Fibroblast of lung (primary cell): ENCODE results near the gene ZDHHC14. TPM values are rescaled to one million over a fixed set of nuclear protein-coding genes. Genes with fewer than 3 reads are reported as not detected.

Experiments used
- DNase-seq, 2 donors: peaks; one replicate each; pipeline versions ENCODE4 v3.0.0 to v3.0.0-alpha.2; 2010; ENCODE audit warnings: low read depth in 2 of 2
- H2AFZ ChIP-seq: 2 replicates; pipeline ENCODE4 v1.5.1; 2012; ENCODE audit warnings: low read length, control low read depth, inconsistent platforms
- H3K27ac ChIP-seq: 2 replicates; pipeline ENCODE4 v1.5.1; 2011; ENCODE audit warnings: low read length, control low read depth; ENCODE audit not compliant: insufficient read depth
- H3K27me3 ChIP-seq: 2 replicates; pipeline ENCODE4 v1.5.1; 2011; ENCODE audit warnings: mild to moderate bottlenecking, low read length; ENCODE audit not compliant: control insufficient read depth, insufficient read depth
- H3K36me3 ChIP-seq: 2 replicates; pipeline ENCODE4 v1.5.1; 2011; ENCODE audit warnings: low read length; ENCODE audit not compliant: control insufficient read depth, insufficient read depth
- H3K4me1 ChIP-seq: 2 replicates; pipeline ENCODE4 v1.5.1; 2011; ENCODE audit warnings: low read length; ENCODE audit not compliant: control insufficient read depth, insufficient read depth; ENCODE audit errors: extremely low read depth
- H3K4me2 ChIP-seq: 2 replicates; pipeline ENCODE4 v1.5.1; 2011; ENCODE audit warnings: low read length, control low read depth; ENCODE audit not compliant: insufficient read depth; ENCODE audit errors: extremely low read depth
- H3K4me3 ChIP-seq, 4 experiments: fragments of 200-600 bp in 1 of 4; sonication (generic) in 1 of 4; replicated peaks in 1 of 4; 2 replicates each; pipeline ENCODE4 v1.5.1; 2011 to 2016; ENCODE audit warnings: low read length in 4 of 4, low read depth in 3 of 4, mild to moderate bottlenecking in 3 of 4, control low read depth in 2 of 4, inconsistent platforms in 1 of 4, mixed read lengths in 1 of 4; ENCODE audit not compliant: insufficient read depth in 1 of 4; ENCODE audit errors: control extremely low read depth in 1 of 4
- H3K79me2 ChIP-seq: 2 replicates; pipeline ENCODE4 v1.5.1; 2012; ENCODE audit warnings: mild to moderate bottlenecking, low read length, inconsistent platforms; ENCODE audit not compliant: control insufficient read depth, insufficient read depth
- H3K9ac ChIP-seq: 2 replicates; pipeline ENCODE4 v1.5.1; 2011; ENCODE audit warnings: mild to moderate bottlenecking, low read length, control low read depth; ENCODE audit not compliant: insufficient read depth
- H3K9me3 ChIP-seq: 2 replicates; pipeline ENCODE4 v1.5.1; 2012; ENCODE audit warnings: low read depth, low read length; ENCODE audit not compliant: control insufficient read depth, insufficient read depth
- H4K20me1 ChIP-seq: 2 replicates; pipeline ENCODE4 v1.5.1; 2011; ENCODE audit warnings: low read length; ENCODE audit not compliant: control insufficient read depth, insufficient read depth; ENCODE audit errors: extremely low read depth
- EZH2 ChIP-seq: IDR thresholded peaks from 2 replicates; pipeline ENCODE4 v1.5.1; 2012; ENCODE audit warnings: low read length, control low read depth, mild to moderate bottlenecking; ENCODE audit errors: missing control alignments
- polyA plus RNA-seq, 2 donors: library from polyadenylated mRNA; depleted of rRNA in 1 of 2; stranded (reverse) in 1 of 2; unstranded in 1 of 2; fragments of >200 nt; gene quantifications; 2 replicates each; pipeline ENCODE4 v1.2.1, GENCODE V29; 2011 to 2012; ENCODE audit warnings: missing spikeins in 1 of 2
- total RNA-seq: library from RNA; depleted of rRNA; stranded (reverse); fragments of >200 nt; gene quantifications from 2 replicates; pipeline ENCODE4 v1.2.1, GENCODE V29; 2014
- TF ChIP-seq, protein P1 (sequence below), 2 donors: IDR thresholded peaks in 1 of 2; conservative IDR thresholded peaks in 1 of 2; 1 replicate in 1 of 2; 2 replicates in 1 of 2; pipeline ENCODE4 v1.5.1; 2011 to 2012; ENCODE audit warnings: low read length in 2 of 2, control low read depth in 1 of 2, inconsistent platforms in 1 of 2, low read depth in 1 of 2, mild to moderate bottlenecking in 1 of 2

ZDHHC14 gene
- total and polyA plus RNA-seq, 2 donors (not counting 1 experiment from before 2014, with no cell fraction given): 1.7 to 3.5 TPM

DNA sequence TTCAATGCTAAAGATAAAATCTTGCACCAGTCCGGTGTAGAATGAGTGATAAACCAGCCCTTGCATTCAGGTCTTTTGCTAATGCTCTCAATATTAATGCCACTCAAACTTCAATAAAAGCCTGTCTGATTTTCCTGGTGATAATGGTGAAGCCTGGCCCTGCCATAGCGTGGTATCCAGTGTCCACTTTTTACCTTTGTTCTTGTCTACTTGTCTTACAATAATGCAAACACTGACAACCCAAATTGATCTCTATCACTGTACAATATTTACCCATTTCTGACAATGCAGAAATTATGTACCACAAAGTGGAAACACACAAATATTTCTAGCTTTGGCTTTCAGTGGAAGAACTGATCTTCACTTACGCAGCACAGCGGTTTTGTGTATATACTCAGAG lies 189.1 kb downstream of the ZDHHC14 start:
- Histone ChIP-seq H4K20me1 (no peaks in the 10 kb centered on the region), H3K36me3 (no peaks in the 10 kb centered on the region), H3K9ac (no peak overlapping the region), H3K4me3 (no peak overlapping the region), H3K4me2 (no peak overlapping the region), H2AFZ (no peak overlapping the region), H3K27me3 (no peaks in the 10 kb centered on the region), H3K9me3 (no peaks in the 10 kb centered on the region), H3K79me2 (no peaks in the 10 kb centered on the region), H3K4me1 (no peaks in the 10 kb centered on the region), H3K27ac (no peak overlapping the region)
- TF ChIP-seq, protein P1, sequence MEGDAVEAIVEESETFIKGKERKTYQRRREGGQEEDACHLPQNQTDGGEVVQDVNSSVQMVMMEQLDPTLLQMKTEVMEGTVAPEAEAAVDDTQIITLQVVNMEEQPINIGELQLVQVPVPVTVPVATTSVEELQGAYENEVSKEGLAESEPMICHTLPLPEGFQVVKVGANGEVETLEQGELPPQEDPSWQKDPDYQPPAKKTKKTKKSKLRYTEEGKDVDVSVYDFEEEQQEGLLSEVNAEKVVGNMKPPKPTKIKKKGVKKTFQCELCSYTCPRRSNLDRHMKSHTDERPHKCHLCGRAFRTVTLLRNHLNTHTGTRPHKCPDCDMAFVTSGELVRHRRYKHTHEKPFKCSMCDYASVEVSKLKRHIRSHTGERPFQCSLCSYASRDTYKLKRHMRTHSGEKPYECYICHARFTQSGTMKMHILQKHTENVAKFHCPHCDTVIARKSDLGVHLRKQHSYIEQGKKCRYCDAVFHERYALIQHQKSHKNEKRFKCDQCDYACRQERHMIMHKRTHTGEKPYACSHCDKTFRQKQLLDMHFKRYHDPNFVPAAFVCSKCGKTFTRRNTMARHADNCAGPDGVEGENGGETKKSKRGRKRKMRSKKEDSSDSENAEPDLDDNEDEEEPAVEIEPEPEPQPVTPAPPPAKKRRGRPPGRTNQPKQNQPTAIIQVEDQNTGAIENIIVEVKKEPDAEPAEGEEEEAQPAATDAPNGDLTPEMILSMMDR (conservative IDR thresholded peaks at IDR 0.05 in 1 of 2, IDR thresholded peaks at IDR 0.05 in 1 of 2; ENCODE audit: low read depth in 1 of 2, low read length in 2 of 2): no peak
- no peak for TF ChIP-seq EZH2
- no peak for DNase-seq

DNA sequence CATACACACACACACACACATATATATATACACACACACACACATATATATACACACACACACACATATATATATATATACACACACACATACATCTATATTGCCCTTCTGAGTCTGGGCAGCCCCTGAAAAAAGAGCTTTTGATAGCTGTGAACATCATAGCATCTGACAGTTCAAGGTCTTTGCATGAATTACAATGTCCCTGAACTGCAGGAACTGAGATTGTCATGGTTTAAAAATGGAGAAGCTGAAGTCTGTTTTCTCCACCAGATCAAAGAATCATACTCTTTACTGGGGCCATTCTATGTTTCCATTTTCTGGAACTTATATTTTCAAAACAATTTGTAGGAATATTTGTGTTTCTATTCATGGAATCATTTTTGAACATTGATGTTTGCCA lies 189.8 kb downstream of the ZDHHC14 start:
- H3K27me3 ChIP-seq: no peaks in the 10 kb centered on the region
- H3K9ac ChIP-seq: no peak overlapping the region
- no peak overlapping the region for H3K27ac ChIP-seq
- no peaks in the 10 kb centered on the region for H3K36me3 ChIP-seq
- no peaks in the 10 kb centered on the region for H3K4me1 ChIP-seq
- H4K20me1 ChIP-seq: no peaks in the 10 kb centered on the region
- H3K4me2 ChIP-seq: no peak overlapping the region
- H3K79me2 ChIP-seq: no peaks in the 10 kb centered on the region
- no peak overlapping the region for H3K4me3 ChIP-seq
- no peak overlapping the region for H2AFZ ChIP-seq
- no peaks in the 10 kb centered on the region for H3K9me3 ChIP-seq
- no peak for DNase-seq
- TF ChIP-seq, protein P1 (conservative IDR thresholded peaks at IDR 0.05 in 1 of 2, IDR thresholded peaks at IDR 0.05 in 1 of 2; ENCODE audit: low read depth in 1 of 2, low read length in 2 of 2): no peak
- no peak for TF ChIP-seq EZH2

DNA sequence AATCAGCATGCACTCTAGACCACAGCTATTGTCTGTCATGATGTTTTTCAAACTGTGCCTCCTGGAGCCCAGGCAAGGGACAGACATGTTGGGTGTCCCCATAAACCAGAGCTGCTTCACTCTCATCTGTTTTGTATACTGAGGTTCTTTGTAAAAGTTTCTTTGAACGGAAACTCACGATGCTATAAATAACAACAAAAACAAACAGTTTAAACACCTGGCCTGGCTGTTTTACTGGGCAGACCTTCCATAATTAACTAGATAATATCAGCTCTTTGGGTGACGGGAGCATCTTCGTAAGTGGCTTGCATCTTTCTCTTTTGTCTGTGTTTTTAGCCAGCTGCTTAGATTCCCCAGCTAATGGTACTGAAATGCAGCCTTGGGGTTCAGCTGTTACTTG lies 190.3 kb downstream of the ZDHHC14 start:
- TF ChIP-seq, protein P1 (conservative IDR thresholded peaks at IDR 0.05 in 1 of 2, IDR thresholded peaks at IDR 0.05 in 1 of 2; ENCODE audit: low read depth in 1 of 2, low read length in 2 of 2): no peak
- TF ChIP-seq EZH2: no peak
- Histone ChIP-seq H3K9me3 (no peaks in the 10 kb centered on the region), H2AFZ (no peak overlapping the region), H3K4me2 (no peak overlapping the region), H4K20me1 (no peaks in the 10 kb centered on the region), H3K4me1 (no peaks in the 10 kb centered on the region), H3K79me2 (no peaks in the 10 kb centered on the region), H3K36me3 (no peaks in the 10 kb centered on the region), H3K9ac (no peak overlapping the region), H3K27me3 (no peaks in the 10 kb centered on the region), H3K27ac (no peak overlapping the region), H3K4me3 (no peak overlapping the region)
- no peak for DNase-seq
